Measurements from ENCODE around the gene ZMYND8. TPM values are rescaled to one million over a fixed set of nuclear protein-coding genes. Genes with fewer than 3 reads are reported as not detected.

The ZMYND8 gene
- total RNA-seq, 1 experiment from 2014 or later, result 53.1 TPM

DNA sequence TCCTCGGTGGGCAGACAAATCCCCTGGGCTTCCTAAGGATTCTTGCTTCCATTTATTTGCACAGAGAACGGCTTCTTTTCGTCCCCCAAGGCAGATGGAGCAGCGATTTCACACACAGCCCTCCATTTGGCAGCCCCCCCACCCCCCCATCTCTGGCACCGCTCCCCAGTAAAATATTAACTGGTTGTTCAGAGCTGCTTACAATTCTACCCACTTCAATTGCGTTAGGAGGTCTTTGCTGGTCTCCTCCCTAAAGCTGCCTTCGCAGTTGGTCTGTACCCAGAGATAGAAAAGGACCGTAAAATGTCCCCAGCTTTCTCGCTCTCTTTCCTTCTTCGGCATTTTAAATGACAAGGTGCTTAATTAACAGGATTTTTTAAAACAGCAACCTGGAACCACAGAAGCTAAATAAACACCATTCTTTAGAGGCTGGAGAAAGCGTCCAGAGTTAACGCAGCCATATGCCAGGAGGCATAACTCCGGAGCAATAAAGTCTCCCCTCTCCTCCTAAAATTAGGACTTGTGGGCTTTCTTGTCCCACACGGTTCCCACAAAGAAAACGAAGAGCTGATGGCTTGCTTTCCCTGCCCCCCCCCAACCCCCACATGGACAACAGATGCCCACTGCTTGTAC, 1.7 kb upstream of the ZMYND8 start:
- peaks cover 80% of the 10 kb centered on the region for H3K36me3 Mint-ChIP-seq (ENCODE audit: insufficient read depth, unreplicated experiment)
- intact Hi-C loops (cut with micrococcal nuclease; ENCODE audit: unreplicated experiment), result no loop called here
- no peak overlapping the region for H3K27ac Mint-ChIP-seq (ENCODE audit: unreplicated experiment)
- TSS peak; percentile 92 for BruUV-seq (replicated peaks)
- H3K4me3 Mint-ChIP-seq (ENCODE audit: low read depth, unreplicated experiment), result no peak overlapping the region
- no peaks in the 10 kb centered on the region for H3K9me3 Mint-ChIP-seq (ENCODE audit: low read depth, unreplicated experiment)
- CTCF ChIA-PET, result interaction anchor here (0.5 to 11.2 kb wide), 21 partner anchors 8 to 605 kb away, joined by 3 to 136 read pairs (median 6); no protein-coding TSS in a partner anchor
- TF ChIP-seq, protein P1, sequence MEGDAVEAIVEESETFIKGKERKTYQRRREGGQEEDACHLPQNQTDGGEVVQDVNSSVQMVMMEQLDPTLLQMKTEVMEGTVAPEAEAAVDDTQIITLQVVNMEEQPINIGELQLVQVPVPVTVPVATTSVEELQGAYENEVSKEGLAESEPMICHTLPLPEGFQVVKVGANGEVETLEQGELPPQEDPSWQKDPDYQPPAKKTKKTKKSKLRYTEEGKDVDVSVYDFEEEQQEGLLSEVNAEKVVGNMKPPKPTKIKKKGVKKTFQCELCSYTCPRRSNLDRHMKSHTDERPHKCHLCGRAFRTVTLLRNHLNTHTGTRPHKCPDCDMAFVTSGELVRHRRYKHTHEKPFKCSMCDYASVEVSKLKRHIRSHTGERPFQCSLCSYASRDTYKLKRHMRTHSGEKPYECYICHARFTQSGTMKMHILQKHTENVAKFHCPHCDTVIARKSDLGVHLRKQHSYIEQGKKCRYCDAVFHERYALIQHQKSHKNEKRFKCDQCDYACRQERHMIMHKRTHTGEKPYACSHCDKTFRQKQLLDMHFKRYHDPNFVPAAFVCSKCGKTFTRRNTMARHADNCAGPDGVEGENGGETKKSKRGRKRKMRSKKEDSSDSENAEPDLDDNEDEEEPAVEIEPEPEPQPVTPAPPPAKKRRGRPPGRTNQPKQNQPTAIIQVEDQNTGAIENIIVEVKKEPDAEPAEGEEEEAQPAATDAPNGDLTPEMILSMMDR (IDR thresholded peaks at IDR 0.05; ENCODE audit: unreplicated experiment), result no peak
- DNase-seq, result no peak
- no peaks in the 10 kb centered on the region for H3K4me1 Mint-ChIP-seq (ENCODE audit: low read depth, unreplicated experiment)
- H3K27me3 Mint-ChIP-seq (ENCODE audit: unreplicated experiment), result no peaks in the 10 kb centered on the region

DNA sequence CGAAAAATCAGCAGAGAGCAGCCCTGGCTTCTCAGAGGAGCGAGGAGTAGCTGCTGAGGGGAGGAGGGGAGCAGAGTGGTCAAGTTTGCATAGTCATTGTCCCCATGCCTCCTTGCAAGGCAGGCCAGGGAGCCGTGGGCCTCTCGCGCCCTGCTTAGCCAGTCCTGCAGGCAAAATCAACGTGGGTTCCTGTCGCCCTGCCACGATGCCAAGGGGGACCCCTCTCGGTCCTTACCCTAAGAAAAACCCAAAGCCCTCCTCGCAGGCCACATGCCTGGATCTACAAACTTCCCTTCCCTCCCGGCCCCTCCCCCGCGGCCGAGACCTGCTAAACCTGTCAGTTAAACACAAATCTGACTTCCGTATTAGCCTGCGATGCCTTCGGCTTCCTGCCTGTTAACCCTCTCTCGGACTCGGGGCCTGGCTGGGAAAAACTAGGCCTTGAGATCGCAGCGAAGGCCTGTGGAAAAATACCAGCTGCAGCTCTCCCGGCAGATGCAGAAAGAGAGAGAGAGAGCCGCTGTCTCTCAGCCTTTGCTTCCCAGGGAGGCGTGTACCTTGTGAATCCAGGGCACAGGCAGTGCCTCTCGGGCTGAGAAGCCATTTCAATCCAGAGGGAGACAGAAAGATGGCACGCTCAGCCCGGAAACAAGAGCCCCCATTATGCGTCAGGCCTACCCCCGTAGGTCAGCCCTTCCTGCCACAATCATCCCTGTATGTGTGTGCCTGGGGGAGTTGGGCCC, 968 bp upstream of the ZMYND8 start:
- DNase-seq, result peak; percentile 98
- no peaks in the 10 kb centered on the region for H3K4me1 Mint-ChIP-seq (ENCODE audit: low read depth, unreplicated experiment)
- CTCF ChIA-PET, result interaction anchor here (0.7 to 11.2 kb wide), 12 partner anchors 10 to 144 kb away, joined by 3 to 136 read pairs (median 7); partner anchors contain the start of gene NCOA3
- TF ChIP-seq, protein P1 (IDR thresholded peaks at IDR 0.05; ENCODE audit: unreplicated experiment), result no peak
- no TSS peak for BruUV-seq (replicated peaks)
- no peaks in the 10 kb centered on the region for H3K9me3 Mint-ChIP-seq (ENCODE audit: low read depth, unreplicated experiment)
- no peaks in the 10 kb centered on the region for H3K27me3 Mint-ChIP-seq (ENCODE audit: unreplicated experiment)
- intact Hi-C loops (cut with micrococcal nuclease; ENCODE audit: unreplicated experiment), result loop anchor here (2.0 kb wide), 1 partner anchor 23 kb away; no protein-coding TSS in a partner anchor
- H3K27ac Mint-ChIP-seq (ENCODE audit: unreplicated experiment), result no peak overlapping the region
- H3K4me3 Mint-ChIP-seq (ENCODE audit: low read depth, unreplicated experiment), result no peak overlapping the region
- peaks cover 80% of the 10 kb centered on the region for H3K36me3 Mint-ChIP-seq (ENCODE audit: insufficient read depth, unreplicated experiment)

DNA sequence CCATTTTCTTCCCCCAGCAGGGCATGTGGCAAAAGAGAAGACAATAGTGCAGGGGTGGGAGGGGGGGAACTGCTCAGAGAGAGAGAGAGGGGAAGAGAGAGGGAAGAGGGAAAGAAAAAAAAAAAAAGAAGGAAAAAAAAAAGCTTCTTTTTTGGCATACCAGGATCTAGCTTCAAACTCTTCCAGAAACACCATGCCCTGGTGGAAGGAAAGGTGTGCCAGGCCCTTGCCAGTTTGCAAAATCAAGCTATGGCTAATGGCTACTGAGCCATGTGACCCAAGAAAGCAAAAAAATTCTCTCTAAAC, 326 bp downstream of the ZMYND8 start:
- Mint-ChIP-seq H3K27me3 (ENCODE audit: unreplicated experiment) (no peaks in the 10 kb centered on the region), H3K4me1 (ENCODE audit: low read depth, unreplicated experiment) (no peaks in the 10 kb centered on the region), H3K9me3 (ENCODE audit: low read depth, unreplicated experiment) (no peaks in the 10 kb centered on the region), H3K36me3 (ENCODE audit: insufficient read depth, unreplicated experiment) (peaks cover 74% of the 10 kb centered on the region), H3K27ac (ENCODE audit: unreplicated experiment) (no peak overlapping the region), H3K4me3 (ENCODE audit: low read depth, unreplicated experiment) (no peak overlapping the region)
- CTCF ChIA-PET, result interaction anchor here (0.5 to 11.2 kb wide), 24 partner anchors 9 to 603 kb away, joined by 3 to 136 read pairs (median 5); no protein-coding TSS in a partner anchor
- intact Hi-C loops (cut with micrococcal nuclease; ENCODE audit: unreplicated experiment), result loop anchor here (2.0 kb wide), 1 partner anchor 21 kb away; no protein-coding TSS in a partner anchor
- no TSS peak for BruUV-seq (replicated peaks)
- TF ChIP-seq, protein P1 (IDR thresholded peaks at IDR 0.05; ENCODE audit: unreplicated experiment), result no peak
- no peak for DNase-seq

DNA sequence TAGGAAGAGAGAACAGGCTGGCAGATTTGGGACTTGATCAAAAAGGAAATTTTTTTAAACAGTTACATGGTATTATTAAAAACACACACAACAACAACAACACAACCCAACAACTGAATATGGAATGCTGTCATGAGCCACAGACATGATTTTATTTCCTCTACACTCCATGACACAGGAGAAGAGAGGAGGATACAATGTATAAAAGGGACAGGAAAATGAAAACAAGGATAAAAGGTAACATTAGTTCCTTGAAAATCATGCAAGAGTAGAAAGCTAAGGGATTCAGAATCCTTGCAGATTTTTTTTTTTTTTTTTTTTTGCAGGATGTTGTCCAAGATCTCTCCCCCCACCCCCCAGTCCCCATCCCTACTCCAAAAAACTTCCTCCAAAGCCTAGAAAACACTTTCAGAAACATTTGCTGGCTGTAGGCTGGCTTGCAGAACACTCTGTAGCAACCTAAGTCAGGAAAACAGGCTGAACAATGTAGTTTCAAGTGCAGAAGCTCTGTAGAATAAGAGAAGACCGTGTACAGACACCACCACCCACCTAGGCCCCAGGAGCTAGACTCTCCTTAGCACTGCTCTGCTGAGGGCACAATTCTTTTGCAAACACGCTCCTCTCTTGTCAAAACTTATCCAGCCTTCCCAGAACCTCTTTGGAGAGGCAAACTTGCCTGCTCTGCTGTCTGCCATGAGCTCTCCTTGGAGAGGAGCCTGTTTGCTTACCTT, 845 bp downstream of the ZMYND8 start:
- TF ChIP-seq, protein P1 (IDR thresholded peaks at IDR 0.05; ENCODE audit: unreplicated experiment), result no peak
- no peak for DNase-seq
- Mint-ChIP-seq H3K9me3 (ENCODE audit: low read depth, unreplicated experiment) (no peaks in the 10 kb centered on the region), H3K27me3 (ENCODE audit: unreplicated experiment) (no peaks in the 10 kb centered on the region), H3K27ac (ENCODE audit: unreplicated experiment) (no peak overlapping the region), H3K36me3 (ENCODE audit: insufficient read depth, unreplicated experiment) (peaks cover 69% of the 10 kb centered on the region), H3K4me3 (ENCODE audit: low read depth, unreplicated experiment) (no peak overlapping the region), H3K4me1 (ENCODE audit: low read depth, unreplicated experiment) (no peaks in the 10 kb centered on the region)
- intact Hi-C loops (cut with micrococcal nuclease; ENCODE audit: unreplicated experiment), result loop anchor here (2.0 kb wide), 1 partner anchor 21 kb away; no protein-coding TSS in a partner anchor
- BruUV-seq (replicated peaks), result no TSS peak
- CTCF ChIA-PET, result interaction anchor here (0.6 to 11.2 kb wide), 20 partner anchors 11 to 603 kb away, joined by 3 to 136 read pairs (median 5); no protein-coding TSS in a partner anchor
